ENCODE measurements around the gene RGS6. TPM values are rescaled to one million over a fixed set of nuclear protein-coding genes. Genes with fewer than 3 reads are reported as not detected.

RGS6 gene
- total RNA-seq, 1 donor from 2014 or later, result 1.6 TPM

GRCh38 chr14:72064501-72064900, 132.3 kb downstream of the RGS6 start:
- H3K4me1 Mint-ChIP-seq (ENCODE audit: unreplicated experiment), result no peaks in the 10 kb centered on the region
- no peak overlapping the region for H3K4me3 Mint-ChIP-seq
- no peaks in the 10 kb centered on the region for H3K36me3 Mint-ChIP-seq
- TF ChIP-seq, protein P1, sequence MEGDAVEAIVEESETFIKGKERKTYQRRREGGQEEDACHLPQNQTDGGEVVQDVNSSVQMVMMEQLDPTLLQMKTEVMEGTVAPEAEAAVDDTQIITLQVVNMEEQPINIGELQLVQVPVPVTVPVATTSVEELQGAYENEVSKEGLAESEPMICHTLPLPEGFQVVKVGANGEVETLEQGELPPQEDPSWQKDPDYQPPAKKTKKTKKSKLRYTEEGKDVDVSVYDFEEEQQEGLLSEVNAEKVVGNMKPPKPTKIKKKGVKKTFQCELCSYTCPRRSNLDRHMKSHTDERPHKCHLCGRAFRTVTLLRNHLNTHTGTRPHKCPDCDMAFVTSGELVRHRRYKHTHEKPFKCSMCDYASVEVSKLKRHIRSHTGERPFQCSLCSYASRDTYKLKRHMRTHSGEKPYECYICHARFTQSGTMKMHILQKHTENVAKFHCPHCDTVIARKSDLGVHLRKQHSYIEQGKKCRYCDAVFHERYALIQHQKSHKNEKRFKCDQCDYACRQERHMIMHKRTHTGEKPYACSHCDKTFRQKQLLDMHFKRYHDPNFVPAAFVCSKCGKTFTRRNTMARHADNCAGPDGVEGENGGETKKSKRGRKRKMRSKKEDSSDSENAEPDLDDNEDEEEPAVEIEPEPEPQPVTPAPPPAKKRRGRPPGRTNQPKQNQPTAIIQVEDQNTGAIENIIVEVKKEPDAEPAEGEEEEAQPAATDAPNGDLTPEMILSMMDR (conservative IDR thresholded peaks at IDR 0.05), result no peak
- no peak overlapping the region for H3K27ac Mint-ChIP-seq
- DNase-seq (ENCODE audit: extremely low spot score, unreplicated experiment), result no peak
- peaks cover 12% of the 10 kb centered on the region for H3K27me3 Mint-ChIP-seq
- H3K9me3 Mint-ChIP-seq, result no peaks in the 10 kb centered on the region

DNA sequence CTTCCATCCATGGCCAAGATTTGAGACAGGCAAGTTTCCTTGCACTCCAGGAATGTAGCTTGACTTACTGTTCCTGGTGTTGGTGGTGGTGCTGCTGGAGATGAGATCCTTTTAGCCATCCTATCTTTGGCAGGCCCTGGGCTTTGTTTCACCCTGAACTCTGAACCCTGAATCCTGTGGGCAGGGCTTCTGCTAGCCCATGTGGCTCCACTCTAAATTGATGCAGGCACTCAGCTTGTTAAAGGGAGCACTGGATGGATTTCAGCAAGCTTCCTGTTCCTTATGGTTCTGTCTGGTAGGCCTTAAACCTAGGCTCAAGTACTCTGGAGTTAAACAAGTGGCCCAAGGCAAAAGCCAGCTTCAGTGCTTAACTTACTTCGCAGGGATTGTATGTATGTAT, 138.2 kb downstream of the RGS6 start:
- TF ChIP-seq, protein P1 (conservative IDR thresholded peaks at IDR 0.05), result no peak
- Mint-ChIP-seq H3K36me3 (no peaks in the 10 kb centered on the region), H3K4me1 (ENCODE audit: unreplicated experiment) (no peaks in the 10 kb centered on the region), H3K9me3 (no peaks in the 10 kb centered on the region), H3K27ac (no peak overlapping the region), H3K27me3 (no peaks in the 10 kb centered on the region), H3K4me3 (no peak overlapping the region)
- DNase-seq (ENCODE audit: extremely low spot score, unreplicated experiment), result no peak

- H3K4me3 Mint-ChIP-seq, result no peak overlapping the region
- H3K27me3 Mint-ChIP-seq, result peaks cover 3% of the 10 kb centered on the region
- no peaks in the 10 kb centered on the region for H3K36me3 Mint-ChIP-seq
- TF ChIP-seq, protein P1 (conservative IDR thresholded peaks at IDR 0.05), result no peak
- no peaks in the 10 kb centered on the region for H3K4me1 Mint-ChIP-seq (ENCODE audit: unreplicated experiment)
- DNase-seq (ENCODE audit: extremely low spot score, unreplicated experiment), result no peak
- H3K27ac Mint-ChIP-seq, result no peak overlapping the region
- H3K9me3 Mint-ChIP-seq, result peaks cover 10% of the 10 kb centered on the region
Observed at GRCh38 chr14:72075649-72076334, 143.6 kb downstream of the RGS6 start.

DNA sequence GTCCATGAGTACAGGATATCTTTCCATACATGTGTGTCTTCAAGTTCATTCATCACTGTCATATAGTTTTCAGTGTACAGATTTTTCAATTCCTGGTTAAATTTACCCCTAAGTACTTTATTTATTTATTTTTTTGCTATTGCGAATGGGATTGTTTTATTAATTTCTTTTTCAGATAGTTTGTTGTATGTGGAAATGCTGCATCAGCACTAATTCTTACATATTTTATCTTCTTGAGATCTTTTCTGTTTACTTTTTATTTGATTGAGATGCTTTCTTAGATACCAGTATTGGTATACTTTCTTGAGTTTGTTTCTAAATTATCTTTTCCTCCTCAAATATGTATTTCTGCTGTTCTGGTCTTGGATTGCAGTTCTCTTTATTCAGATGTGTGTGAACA, 148.9 kb downstream of the RGS6 start:
- Mint-ChIP-seq H3K27me3 (no peaks in the 10 kb centered on the region), H3K9me3 (peaks cover 10% of the 10 kb centered on the region), H3K4me1 (ENCODE audit: unreplicated experiment) (no peaks in the 10 kb centered on the region), H3K27ac (no peak overlapping the region), H3K36me3 (no peaks in the 10 kb centered on the region), H3K4me3 (no peak overlapping the region)
- no peak for DNase-seq (ENCODE audit: extremely low spot score, unreplicated experiment)
- TF ChIP-seq, protein P1 (conservative IDR thresholded peaks at IDR 0.05), result no peak

DNA sequence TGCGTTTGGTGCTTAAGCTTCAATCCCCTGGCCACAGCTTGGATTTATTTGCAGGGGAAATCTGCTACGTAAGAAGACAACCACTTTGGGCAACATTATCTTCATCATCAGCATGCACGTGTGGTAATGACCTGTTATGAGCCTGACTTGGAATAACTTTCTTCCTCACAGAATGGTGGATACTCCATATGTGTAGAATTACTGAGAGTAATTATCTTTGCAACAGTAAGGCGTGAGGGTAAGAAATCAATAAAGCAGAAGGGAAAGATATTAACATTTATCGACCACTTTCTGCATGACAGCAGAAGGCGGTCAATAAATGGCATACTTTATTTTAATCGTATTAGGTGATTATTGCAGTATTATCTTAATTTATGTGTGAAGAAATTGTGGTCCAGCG, 152.7 kb downstream of the RGS6 start:
- H3K27ac Mint-ChIP-seq, result no peak overlapping the region
- H3K27me3 Mint-ChIP-seq, result peaks cover 3% of the 10 kb centered on the region
- no peaks in the 10 kb centered on the region for H3K36me3 Mint-ChIP-seq
- no peak overlapping the region for H3K4me3 Mint-ChIP-seq
- TF ChIP-seq, protein P1 (conservative IDR thresholded peaks at IDR 0.05), result no peak
- peaks cover 5% of the 10 kb centered on the region for H3K9me3 Mint-ChIP-seq
- no peak for DNase-seq (ENCODE audit: extremely low spot score, unreplicated experiment)
- H3K4me1 Mint-ChIP-seq (ENCODE audit: unreplicated experiment), result no peaks in the 10 kb centered on the region
